DMS53 (cell line): ENCODE results near the gene GPR85.
"Not testable (repeated sequence)": the region's sequence is repeated elsewhere in the genome, so short reads cannot be mapped to it uniquely, and the experiment has no call there.

Source experiments
- DNase-seq: peaks from one replicate; lab custom pipeline; 2025; lab: John Stamatoyannopoulos, UW

GPR85 gene

DNA sequence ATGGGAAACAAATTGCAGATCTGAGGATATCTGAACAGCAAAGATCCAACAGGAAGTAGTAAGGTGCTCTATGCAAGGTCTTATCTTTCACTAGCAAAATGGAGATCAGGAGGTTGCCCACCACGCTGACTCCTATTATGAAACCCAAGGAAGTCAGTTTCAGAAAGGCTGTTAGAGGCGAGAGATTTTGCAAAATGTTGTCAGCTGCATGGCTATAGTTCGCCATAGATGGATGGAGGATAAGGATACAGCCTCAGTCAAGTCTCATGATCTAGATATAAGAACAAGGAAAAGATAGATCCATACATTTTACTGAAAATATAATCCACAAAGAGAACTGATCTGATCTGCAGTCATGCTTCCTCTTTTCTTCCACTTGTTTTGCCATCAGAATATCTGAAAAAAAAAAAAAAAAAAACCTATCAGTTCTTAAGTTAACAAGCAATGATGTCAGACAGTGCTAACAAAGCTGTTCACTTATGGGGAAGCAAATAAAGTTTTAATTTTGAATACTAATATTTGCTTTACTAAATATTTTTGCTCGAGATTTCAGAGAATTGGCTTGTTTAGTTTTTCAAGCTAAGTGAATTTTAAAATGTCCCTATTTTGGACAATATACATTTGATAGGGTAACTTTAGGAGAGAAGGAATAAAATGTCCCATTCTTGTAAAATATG is 2.0 kb downstream of the GPR85 start:
- peak; percentile 18 for DNase-seq

DNA sequence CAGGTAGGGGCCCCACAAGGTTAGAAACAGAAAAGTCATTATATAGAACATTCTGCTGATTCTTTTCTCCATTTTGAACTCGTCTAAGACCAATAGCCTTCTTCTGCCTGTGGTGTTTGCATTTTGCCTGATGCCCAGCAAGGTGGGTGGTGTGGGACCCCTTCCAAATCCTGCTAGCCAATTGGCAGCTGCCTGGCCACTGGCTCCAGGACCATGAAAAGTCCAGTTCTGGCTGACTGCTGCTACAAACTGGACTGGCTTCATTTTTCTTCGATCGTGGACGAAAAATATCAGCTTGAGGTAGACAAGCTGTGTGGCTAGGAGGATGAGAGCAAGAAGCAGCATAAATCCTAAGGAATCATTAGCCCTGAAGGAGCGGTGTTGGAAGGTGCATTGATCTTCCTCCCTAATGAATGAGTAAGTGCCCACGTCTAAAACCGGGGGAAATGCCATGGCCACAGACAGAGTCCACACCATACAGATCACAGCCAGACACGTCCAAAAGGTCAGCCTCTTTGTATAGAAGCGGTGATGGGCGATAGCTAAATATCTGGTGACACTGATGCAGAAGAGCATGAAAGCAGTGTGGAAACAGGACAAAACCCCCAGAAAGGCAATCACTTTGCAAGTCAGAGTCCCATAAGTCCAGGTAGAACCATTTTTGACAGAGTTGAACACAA is 2.7 kb downstream of the GPR85 start:
- DNase-seq = no peak

DNA sequence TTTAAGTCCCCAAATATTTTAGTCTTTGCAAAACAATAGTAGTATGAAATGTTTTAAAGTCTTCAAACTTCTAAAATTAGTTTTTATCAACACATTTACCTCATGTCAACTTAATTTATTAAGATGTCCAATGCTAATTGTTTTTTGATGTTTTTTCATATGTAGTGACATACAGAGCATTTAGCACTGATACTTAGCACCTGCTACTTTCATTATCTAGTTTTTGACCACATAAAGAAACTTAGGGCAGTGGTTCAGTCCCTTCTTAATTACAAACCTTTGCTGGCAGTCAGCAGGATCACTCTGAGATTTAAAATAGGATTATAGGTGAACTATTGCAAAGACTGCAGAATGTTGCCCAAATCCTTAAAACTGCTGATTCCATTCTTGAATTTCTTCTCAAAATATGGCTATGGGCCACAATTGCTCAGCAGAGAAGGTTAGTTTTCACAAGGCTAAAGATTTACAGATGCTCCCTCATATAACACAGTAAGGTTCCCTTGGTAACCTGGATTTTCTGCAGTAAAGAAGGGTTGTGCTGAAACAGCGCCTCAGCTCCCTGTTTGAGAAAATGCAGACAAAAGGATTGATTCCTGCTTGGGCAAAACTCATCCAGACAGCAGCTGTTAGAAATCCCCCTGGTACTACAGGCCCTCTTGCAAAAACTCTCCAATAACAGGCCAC is 3.4 kb downstream of the GPR85 start:
- DNase-seq = no peak

DNA sequence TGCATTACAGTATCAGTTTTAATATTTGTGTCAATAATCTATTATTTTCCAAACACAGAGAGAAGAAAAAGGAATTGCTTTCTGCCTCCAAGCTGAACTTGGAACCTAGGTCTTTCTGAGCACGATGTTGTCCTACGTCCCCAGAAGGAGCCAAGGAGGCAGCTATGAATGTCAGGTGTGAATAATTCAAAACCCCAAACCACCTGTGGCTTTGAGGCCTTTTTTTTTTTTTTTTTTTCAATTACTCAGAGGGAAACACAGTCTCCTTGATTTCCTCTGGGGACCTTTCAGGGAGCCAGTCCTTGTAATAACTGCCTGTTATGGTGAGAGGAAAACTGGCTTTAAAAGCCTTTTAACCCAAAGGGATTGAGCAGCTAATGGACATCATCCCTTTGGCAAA is 8.3 kb downstream of the GPR85 start:
- no peak for DNase-seq

DNA sequence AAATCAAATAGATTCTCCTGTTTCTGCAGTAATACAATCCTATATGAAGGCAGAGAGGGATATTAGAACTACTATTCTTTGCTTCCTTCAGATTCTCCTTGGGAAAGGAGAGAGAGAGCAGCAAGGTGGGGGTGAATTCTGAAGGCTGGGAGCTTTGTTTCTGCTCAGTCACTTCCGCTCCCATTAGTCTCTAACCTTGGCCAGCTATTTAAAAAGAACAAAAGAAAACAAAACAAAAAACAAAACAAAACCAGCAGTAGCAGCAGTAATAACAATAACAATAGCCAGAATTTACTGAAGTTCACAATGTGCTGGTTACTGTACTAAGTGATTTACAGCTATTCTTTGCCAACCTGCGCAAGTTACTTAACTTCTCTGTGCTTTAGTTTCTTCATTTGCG is 9.9 kb downstream of the GPR85 start:
- no peak for DNase-seq

DNA sequence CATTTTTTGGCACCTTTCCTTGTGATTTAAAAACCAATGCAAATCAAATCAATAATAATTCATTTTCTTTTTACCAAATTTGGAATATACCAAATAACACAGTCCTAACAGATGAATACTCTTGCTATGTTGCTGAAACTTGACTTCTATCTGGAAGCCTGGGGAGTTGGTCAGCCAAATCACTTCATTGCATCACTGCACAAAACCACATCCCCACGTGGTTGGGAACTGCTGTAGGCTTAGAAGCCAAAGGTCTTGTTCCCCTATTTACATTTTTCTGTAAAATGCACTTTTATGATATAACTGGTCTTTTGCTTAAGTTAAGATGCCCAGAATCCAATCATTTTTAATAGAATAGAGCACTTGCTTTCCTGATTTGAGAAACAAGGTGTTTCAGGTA is 15.2 kb downstream of the GPR85 start:
- no peak for DNase-seq

DNA sequence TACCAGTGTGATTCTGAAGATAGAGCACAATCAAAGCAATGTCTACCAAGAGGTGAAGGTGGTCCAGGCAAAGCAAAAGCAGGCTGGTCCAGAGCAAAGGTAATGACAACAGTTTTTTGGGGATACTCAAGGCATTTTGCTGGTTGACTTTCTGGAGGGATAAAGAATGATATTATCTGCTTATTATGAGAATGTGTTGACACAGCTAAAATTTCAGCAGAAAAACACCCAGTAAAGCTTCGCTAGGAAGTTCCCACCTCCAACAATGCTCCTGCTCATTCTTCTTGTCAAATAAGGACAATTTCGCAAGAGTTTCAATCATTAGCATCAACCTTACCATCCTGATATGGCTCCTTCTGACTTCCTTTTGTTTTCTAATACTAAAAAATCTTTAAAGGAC is 24.1 kb downstream of the GPR85 start:
- no peak for DNase-seq

DNA sequence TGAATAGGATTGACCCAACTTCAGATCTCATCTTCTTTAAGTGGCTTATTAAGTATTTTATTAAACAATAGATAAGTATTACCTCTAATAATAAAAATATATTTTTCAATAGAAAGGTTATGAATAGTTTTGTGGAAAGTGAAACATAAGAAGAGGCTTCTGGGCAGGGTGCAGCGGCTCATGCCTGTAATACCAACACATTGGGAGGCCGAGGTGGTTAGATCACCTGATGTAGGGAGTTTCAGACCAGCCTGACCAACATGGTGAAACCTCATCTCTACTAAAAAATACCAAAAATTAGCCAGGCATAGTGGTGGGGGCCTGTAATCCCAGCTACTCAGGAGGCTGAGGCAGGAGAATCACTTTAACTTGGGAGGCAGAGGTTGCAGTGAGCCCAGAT is 26.5 kb downstream of the GPR85 start:
- DNase-seq = no peak

DNA sequence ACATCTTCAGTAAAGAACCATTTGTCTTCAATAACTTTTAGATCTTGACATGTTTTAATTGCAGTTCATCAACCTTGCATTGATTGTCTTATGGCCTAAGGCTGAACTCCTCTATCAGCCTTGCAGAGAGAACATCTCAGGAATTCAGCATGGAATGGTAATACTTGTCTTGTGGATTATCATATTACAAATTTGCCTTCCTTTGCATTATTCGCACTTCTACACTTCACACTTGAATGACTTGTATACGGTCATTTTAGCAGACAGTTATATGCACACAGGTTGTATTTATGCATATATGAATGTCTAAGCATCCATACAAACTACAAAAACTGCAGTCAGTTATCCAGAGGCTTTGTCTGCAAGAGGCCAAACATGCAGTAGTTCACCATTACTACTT is 31.7 kb downstream of the GPR85 start:
- DNase-seq = no peak

DNA sequence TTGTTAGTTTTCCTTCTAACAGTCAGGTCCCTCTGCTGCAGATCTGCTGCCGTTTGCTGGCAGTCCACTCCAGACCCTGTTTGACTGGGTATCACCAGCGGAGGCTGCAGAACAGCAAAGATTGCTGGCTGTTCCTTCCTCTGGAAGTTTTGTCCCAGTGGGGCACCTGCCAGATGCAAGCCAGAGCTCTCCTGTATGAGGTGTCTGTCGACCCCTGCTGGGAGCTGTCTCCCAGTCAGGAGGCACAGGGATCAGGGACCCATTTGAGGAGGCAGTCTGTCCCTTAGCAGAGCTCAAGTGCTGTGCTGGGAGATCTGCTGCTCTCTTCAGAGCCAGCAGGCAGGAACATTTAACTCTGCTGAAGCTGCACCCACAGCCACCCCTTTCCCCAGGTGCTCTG is 32.4 kb downstream of the GPR85 start:
- not testable (repeated sequence) for DNase-seq

DNA sequence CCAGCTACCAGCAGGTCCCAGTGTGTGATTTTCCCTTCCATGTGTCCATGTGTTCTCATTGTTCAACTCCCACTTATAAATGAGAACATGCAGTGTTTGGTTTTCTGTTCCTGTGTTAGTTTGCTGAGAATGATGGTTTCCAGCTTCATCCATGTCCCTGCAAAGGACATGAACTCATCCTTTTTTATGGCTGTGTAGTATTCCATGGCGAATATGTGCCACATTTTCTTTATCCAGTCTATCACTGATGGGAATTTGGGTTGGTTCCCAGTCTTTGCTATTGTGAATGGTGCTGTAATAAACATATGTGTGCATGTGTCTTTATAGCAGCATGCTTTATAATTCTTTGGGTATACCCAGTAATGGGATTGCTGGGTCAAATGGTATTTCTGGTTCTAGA is 37.4 kb downstream of the GPR85 start:
- not testable (repeated sequence) for DNase-seq

DNA sequence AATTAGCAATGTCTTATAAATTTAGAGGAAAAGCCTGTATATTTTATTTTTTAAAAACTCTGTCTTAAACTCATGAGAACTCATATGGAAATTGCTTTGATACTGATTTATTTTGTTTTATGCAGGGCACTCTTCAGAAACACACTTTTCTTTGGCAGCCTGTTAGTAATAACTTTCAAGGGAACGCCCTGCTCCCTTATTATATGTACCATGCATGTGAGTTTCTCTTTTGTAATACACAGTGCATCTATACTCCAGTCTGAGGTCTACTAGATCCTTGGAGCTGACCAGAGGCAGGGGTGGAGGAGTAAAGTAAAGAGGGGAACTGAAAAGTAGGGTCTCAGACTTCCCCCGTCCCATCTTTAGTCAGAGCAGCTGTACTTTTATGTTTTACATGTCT is 40.2 kb downstream of the GPR85 start:
- DNase-seq = no peak

DNA sequence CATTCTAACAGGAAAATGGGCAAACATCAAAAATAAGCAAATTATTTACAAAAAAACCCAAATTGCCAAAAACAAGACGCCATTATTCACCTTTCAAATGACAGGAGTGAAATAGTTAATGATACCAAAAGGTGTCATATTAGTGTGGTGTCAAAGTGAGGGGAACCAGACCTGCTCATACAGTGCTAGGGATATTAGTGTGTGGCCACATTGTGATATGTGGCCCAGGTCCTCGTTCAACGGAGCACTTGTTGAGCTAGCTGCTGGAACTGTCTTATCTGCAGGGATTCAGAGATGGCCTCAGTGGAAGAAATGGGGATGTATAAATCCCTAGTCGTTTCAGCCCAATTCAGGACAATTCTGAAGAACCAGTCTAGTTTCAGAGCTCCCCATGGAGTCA is 41.2 kb downstream of the GPR85 start:
- no peak for DNase-seq

DNA sequence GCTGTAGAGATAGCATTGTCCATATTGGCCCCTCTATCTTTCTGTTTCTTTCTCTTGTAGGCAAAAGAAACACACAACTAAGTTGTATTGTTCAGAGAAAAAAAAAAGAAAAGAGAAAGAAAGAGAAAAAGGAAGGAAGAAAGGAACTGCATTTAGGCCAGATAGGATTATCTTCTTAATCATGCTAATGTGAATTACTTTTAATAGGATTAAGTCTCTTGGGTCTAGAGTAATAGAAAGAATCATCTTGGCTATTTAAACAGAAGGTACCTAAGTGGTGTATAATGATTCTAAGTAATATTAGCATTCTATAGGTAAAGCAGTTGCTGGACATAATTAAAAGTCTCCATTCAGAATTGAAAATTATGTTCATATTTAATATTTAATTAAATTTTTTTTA is 42.2 kb downstream of the GPR85 start:
- DNase-seq = no peak

DNA sequence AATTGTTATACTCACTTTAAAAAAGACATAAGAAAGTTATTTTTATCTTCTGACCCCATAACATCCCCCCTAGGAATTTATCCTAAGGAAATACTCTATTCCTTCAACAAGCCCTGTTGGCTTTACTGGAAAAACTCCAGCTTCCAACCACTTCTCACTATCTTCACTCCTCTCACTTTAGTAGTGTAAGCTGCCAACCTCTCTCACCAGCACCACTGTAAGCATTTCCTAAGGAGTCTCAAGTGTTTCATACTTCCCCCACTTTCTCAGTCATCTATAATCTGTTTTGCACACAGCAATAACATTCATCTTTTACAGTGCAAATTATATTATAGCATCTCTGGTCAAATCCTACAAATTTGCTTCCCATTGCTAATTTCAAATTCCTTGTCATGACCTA is 45.8 kb downstream of the GPR85 start:
- no peak for DNase-seq

DNA sequence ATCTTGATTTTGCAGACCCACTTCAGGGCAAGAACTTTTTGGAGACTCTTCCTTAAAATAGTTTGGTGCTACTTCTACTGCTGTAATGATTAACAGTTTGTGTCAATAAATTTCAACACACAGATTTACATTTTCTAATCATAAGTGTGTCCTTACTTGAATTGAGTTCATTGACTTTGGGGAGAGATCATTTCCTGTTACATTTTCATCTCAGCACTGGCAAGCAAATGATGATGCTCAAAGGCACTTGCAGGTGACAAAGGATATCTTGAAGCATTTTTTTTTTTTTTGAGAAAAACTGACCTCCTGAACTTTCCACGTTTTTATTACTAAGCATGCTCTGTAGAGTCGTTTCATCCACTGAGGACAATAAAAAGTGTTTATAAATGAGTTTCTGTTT is 52.7 kb downstream of the GPR85 start:
- DNase-seq = peak; percentile 9
